GM23338 (cell line): ENCODE measurements around the gene CSGALNACT2.

Experiments used
- EZH2 ChIP-seq: fragments of 200-600 bp; sonication (generic); IDR thresholded peaks from one replicate; pipeline ENCODE4 v1.8.0; 2017; ENCODE audit warnings: antibody characterized with exemption, mild to moderate bottlenecking, low read depth; ENCODE audit not compliant: unreplicated experiment
- EZH2phosphoT487 ChIP-seq: fragments of 200-600 bp; sonication (generic); IDR thresholded peaks from one replicate; pipeline ENCODE4 v1.8.1; 2018; ENCODE audit warnings: antibody characterized with exemption; ENCODE audit not compliant: unreplicated experiment
- POLR2AphosphoS5 ChIP-seq: IDR thresholded peaks from 2 replicates; pipeline ENCODE4 v1.6.1; 2016; ENCODE audit warnings: antibody characterized with exemption, low read depth
- TF ChIP-seq, protein P1 (sequence below), 2 experiments: fragments of 200-600 bp in 1 of 2; sonication (generic) in 1 of 2; conservative IDR thresholded peaks; 2 replicates each; pipeline versions ENCODE4 v1.5.1 to v1.6.1; 2016 to 2017; ENCODE audit warnings: antibody characterized with exemption in 2 of 2, low read depth in 2 of 2, mild to moderate bottlenecking in 2 of 2, moderate library complexity in 1 of 2
- TF ChIP-seq, protein P2 (sequence below): IDR thresholded peaks from one replicate; pipeline ENCODE4 v1.6.1; 2018; ENCODE audit warnings: antibody characterized with exemption; ENCODE audit not compliant: unreplicated experiment

DNA sequence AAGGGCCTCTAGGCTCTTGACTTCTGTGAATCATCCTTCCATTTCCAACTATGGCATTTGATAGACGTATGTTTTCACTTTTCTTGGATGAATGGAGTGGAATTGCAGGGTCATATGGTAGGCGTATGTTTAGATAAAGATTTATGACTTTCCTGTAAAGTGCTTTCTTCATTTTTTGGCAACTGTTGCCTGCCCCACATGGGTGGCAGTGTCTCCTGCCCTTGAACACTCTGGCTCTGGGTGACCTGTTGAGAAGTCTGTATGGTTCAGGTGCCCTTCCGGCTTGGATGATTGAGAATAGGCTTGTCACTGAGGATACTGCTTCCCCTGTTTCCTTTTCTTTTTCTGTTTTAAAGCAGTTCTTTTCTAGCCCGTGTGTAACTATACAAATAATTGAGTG, 38.3 kb upstream of the CSGALNACT2 start:
- TF ChIP-seq, protein P1, sequence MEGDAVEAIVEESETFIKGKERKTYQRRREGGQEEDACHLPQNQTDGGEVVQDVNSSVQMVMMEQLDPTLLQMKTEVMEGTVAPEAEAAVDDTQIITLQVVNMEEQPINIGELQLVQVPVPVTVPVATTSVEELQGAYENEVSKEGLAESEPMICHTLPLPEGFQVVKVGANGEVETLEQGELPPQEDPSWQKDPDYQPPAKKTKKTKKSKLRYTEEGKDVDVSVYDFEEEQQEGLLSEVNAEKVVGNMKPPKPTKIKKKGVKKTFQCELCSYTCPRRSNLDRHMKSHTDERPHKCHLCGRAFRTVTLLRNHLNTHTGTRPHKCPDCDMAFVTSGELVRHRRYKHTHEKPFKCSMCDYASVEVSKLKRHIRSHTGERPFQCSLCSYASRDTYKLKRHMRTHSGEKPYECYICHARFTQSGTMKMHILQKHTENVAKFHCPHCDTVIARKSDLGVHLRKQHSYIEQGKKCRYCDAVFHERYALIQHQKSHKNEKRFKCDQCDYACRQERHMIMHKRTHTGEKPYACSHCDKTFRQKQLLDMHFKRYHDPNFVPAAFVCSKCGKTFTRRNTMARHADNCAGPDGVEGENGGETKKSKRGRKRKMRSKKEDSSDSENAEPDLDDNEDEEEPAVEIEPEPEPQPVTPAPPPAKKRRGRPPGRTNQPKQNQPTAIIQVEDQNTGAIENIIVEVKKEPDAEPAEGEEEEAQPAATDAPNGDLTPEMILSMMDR (conservative IDR thresholded peaks at IDR 0.05; ENCODE audit: low read depth in 2 of 2): no peak
- no peak for TF ChIP-seq EZH2phosphoT487
- TF ChIP-seq POLR2AphosphoS5: no peak
- TF ChIP-seq, protein P2, sequence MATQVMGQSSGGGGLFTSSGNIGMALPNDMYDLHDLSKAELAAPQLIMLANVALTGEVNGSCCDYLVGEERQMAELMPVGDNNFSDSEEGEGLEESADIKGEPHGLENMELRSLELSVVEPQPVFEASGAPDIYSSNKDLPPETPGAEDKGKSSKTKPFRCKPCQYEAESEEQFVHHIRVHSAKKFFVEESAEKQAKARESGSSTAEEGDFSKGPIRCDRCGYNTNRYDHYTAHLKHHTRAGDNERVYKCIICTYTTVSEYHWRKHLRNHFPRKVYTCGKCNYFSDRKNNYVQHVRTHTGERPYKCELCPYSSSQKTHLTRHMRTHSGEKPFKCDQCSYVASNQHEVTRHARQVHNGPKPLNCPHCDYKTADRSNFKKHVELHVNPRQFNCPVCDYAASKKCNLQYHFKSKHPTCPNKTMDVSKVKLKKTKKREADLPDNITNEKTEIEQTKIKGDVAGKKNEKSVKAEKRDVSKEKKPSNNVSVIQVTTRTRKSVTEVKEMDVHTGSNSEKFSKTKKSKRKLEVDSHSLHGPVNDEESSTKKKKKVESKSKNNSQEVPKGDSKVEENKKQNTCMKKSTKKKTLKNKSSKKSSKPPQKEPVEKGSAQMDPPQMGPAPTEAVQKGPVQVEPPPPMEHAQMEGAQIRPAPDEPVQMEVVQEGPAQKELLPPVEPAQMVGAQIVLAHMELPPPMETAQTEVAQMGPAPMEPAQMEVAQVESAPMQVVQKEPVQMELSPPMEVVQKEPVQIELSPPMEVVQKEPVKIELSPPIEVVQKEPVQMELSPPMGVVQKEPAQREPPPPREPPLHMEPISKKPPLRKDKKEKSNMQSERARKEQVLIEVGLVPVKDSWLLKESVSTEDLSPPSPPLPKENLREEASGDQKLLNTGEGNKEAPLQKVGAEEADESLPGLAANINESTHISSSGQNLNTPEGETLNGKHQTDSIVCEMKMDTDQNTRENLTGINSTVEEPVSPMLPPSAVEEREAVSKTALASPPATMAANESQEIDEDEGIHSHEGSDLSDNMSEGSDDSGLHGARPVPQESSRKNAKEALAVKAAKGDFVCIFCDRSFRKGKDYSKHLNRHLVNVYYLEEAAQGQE: no peak
- TF ChIP-seq EZH2: no peak
